Measurements from ENCODE around the gene EFNA1.
"Not testable (repeated sequence)": the region's sequence is repeated elsewhere in the genome, so short reads cannot be mapped to it uniquely, and the experiment has no call there.

DNA sequence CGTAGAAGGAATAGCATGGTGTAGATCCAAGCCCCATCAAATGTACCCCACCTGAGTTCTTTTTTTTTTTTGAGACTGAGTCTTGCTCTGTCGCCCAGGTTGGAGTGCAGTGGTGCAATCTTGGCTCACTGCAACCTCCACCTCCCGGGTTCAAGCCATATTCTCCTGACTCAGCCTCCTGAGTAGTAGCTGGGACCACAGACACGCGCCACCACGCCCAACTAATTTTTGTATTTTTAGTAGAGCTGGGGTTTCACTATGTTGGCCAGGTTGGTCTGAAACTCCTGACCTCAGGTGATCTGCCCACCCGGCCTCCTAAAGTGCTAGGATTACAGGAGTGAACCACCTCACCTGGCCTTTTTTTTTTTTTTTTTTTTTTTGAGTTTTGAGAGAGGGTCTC lies 9.6 kb upstream of the EFNA1 start:
- not testable (repeated sequence) for TF ChIP-seq EZH2 (IDR thresholded peaks at IDR 0.05; ENCODE audit: low read length, unreplicated experiment)
- TF ChIP-seq, protein P1, sequence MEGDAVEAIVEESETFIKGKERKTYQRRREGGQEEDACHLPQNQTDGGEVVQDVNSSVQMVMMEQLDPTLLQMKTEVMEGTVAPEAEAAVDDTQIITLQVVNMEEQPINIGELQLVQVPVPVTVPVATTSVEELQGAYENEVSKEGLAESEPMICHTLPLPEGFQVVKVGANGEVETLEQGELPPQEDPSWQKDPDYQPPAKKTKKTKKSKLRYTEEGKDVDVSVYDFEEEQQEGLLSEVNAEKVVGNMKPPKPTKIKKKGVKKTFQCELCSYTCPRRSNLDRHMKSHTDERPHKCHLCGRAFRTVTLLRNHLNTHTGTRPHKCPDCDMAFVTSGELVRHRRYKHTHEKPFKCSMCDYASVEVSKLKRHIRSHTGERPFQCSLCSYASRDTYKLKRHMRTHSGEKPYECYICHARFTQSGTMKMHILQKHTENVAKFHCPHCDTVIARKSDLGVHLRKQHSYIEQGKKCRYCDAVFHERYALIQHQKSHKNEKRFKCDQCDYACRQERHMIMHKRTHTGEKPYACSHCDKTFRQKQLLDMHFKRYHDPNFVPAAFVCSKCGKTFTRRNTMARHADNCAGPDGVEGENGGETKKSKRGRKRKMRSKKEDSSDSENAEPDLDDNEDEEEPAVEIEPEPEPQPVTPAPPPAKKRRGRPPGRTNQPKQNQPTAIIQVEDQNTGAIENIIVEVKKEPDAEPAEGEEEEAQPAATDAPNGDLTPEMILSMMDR (conservative IDR thresholded peaks at IDR 0.05; ENCODE audit: low read depth, low read length): not testable (repeated sequence)

Data from PC-3 (cell line).